Mesothelial cell of epicardium (in vitro differentiated cells): ENCODE results near the gene PRKG1. TPM values are rescaled to one million over a fixed set of nuclear protein-coding genes. Genes with fewer than 3 reads are reported as not detected.

ENCODE experiments used
- DNase-seq, 2 experiments: peaks; one replicate each; pipeline ENCODE4 v3.0.0; 2021; ENCODE audit warnings: low spot score in 2 of 2; ENCODE audit not compliant: unreplicated experiment in 2 of 2
- H3K27ac Mint-ChIP-seq: 2 replicates; pipeline ENCODE4 v1.8.0; 2021; ENCODE audit warnings: mixed read lengths
- H3K27me3 Mint-ChIP-seq: 2 replicates; pipeline ENCODE4 v1.8.0; 2021; ENCODE audit warnings: low read depth, mixed read lengths
- H3K36me3 Mint-ChIP-seq: 2 replicates; pipeline ENCODE4 v1.8.0; 2021; ENCODE audit warnings: mixed read lengths
- H3K4me1 Mint-ChIP-seq: 2 replicates; pipeline ENCODE4 v1.8.0; 2021; ENCODE audit warnings: mixed read lengths
- H3K4me3 Mint-ChIP-seq: 2 replicates; pipeline ENCODE4 v1.8.0; 2021; ENCODE audit warnings: mild to moderate bottlenecking, moderate library complexity, mixed read lengths
- H3K9me3 Mint-ChIP-seq: 2 replicates; pipeline ENCODE4 v1.8.0; 2021; ENCODE audit warnings: mixed read lengths
- total RNA-seq: library from RNA; stranded (reverse); gene quantifications from 3 replicates; pipeline ENCODE4 v1.2.1, GENCODE V29; 2021
- TF ChIP-seq, protein P1 (sequence below): fragments of 200-600 bp; sonication (generic); IDR thresholded peaks from one replicate; pipeline ENCODE4 v1.5.0; 2021; ENCODE audit warnings: antibody characterized with exemption; ENCODE audit not compliant: unreplicated experiment

The PRKG1 gene
- total RNA-seq, 1 donor from 2014 or later: 37.0 TPM

DNA sequence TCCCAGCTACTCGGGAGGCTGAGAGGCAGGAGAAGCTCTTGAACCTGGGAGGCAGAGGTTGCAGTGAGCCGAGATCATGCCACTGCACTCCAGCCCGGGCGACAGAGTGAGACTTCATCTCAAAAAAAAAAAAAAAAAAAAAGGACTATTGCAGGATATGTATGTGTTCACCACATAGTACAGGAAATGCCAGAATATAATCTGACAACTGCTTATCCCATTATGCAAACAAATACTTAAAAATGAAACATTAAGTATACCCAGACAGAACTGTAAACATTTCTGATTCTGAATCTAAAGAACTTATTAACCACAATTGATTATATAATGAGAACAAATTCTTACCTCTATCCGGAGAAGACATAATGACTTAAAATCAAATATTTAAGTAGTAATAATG is 1258.5 kb downstream of the PRKG1 start:
- Mint-ChIP-seq H3K27ac (no peak overlapping the region), H3K27me3 (peaks cover 2% of the 10 kb centered on the region), H3K4me3 (no peak overlapping the region), H3K36me3 (no peaks in the 10 kb centered on the region), H3K4me1 (no peaks in the 10 kb centered on the region), H3K9me3 (no peaks in the 10 kb centered on the region)
- no peak for DNase-seq
- TF ChIP-seq, protein P1, sequence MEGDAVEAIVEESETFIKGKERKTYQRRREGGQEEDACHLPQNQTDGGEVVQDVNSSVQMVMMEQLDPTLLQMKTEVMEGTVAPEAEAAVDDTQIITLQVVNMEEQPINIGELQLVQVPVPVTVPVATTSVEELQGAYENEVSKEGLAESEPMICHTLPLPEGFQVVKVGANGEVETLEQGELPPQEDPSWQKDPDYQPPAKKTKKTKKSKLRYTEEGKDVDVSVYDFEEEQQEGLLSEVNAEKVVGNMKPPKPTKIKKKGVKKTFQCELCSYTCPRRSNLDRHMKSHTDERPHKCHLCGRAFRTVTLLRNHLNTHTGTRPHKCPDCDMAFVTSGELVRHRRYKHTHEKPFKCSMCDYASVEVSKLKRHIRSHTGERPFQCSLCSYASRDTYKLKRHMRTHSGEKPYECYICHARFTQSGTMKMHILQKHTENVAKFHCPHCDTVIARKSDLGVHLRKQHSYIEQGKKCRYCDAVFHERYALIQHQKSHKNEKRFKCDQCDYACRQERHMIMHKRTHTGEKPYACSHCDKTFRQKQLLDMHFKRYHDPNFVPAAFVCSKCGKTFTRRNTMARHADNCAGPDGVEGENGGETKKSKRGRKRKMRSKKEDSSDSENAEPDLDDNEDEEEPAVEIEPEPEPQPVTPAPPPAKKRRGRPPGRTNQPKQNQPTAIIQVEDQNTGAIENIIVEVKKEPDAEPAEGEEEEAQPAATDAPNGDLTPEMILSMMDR: no peak

DNA sequence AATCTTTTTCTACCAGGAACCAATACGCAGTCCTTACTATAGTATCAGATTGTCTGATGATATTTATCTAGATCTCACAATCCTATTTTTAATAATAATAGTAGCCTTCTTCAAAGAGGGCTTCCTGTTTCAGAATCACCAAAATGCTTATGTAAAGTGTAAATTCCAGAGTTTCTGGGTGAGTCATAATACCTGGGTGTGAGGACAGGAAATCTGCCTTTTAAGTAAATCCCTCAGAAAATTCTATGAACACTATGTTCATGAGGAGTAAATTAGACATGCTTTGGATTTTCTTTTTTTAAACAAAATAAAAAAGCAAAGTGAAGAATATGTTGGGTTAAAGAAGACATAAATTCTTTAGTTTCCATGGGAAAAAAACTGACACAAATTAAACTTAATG is 1260.3 kb downstream of the PRKG1 start:
- DNase-seq: no peak
- H3K4me3 Mint-ChIP-seq: no peak overlapping the region
- H3K9me3 Mint-ChIP-seq: no peaks in the 10 kb centered on the region
- peaks cover 9% of the 10 kb centered on the region for H3K27me3 Mint-ChIP-seq
- no peak overlapping the region for H3K27ac Mint-ChIP-seq
- TF ChIP-seq, protein P1: no peak
- no peaks in the 10 kb centered on the region for H3K4me1 Mint-ChIP-seq
- H3K36me3 Mint-ChIP-seq: no peaks in the 10 kb centered on the region

DNA sequence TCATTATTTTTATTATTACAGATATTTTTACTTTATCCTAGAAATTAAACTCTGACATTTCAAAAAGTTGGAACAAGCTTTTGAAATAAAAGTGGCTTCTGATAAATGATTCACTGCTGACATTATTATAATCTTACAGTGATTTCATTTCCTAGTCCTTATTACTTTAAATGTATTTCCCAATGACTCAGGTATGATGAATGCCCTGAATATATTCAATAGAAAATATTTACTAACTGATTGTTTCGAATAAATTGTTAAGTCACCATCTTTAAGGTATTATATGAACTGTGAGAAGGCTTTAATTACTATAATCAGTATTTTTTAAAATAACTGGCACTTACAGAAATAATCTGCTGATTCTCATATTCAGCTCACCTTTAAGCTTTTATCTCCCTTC is 1261.4 kb downstream of the PRKG1 start:
- H3K27ac Mint-ChIP-seq: no peak overlapping the region
- no peaks in the 10 kb centered on the region for H3K4me1 Mint-ChIP-seq
- TF ChIP-seq, protein P1: no peak
- no peaks in the 10 kb centered on the region for H3K9me3 Mint-ChIP-seq
- H3K27me3 Mint-ChIP-seq: peaks cover 9% of the 10 kb centered on the region
- no peaks in the 10 kb centered on the region for H3K36me3 Mint-ChIP-seq
- H3K4me3 Mint-ChIP-seq: no peak overlapping the region
- DNase-seq: no peak

DNA sequence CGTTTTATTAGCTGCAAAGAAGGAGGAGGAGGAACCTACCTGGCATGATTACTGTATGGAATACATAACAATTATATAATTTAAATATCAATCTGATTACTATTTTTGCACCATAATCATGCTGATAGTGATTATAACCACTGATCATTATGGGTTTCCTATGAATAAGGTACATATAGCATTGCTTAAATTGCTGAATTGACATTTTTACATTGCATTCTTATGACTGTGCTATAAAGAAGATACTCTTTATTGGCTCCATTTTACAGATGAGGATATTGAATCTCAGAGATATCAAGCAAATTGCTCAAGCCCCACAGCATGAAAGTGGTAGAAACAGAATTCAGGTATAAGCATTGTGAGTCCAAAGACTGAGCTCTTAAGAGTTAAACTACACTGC is 1262.9 kb downstream of the PRKG1 start:
- peaks cover 9% of the 10 kb centered on the region for H3K27me3 Mint-ChIP-seq
- no peaks in the 10 kb centered on the region for H3K4me1 Mint-ChIP-seq
- DNase-seq: no peak
- TF ChIP-seq, protein P1: no peak
- H3K9me3 Mint-ChIP-seq: no peaks in the 10 kb centered on the region
- H3K4me3 Mint-ChIP-seq: no peak overlapping the region
- H3K36me3 Mint-ChIP-seq: no peaks in the 10 kb centered on the region
- no peak overlapping the region for H3K27ac Mint-ChIP-seq

DNA sequence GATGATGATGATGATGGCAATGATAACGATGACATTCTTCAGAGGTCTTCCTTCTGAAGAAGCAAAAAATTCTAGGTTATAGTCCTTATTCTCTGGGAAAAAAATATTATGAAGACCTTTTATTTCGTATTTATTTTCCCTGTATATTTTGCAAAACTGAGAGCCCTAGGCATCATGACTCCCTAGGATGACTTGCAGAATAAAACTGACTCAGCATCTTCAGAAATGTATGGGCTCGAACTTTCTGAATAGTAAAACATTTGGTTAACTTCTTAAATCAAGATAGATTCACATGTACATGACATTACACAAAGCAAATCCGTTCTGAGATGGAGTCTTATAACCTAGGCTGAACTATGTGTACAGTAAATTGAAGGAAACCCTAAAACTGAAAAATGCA is 1269.2 kb downstream of the PRKG1 start:
- TF ChIP-seq, protein P1: no peak

More for the DNA sequence above, 1269.2 kb downstream of the PRKG1 start:
- H3K27me3 Mint-ChIP-seq: peaks cover 2% of the 10 kb centered on the region
- DNase-seq: no peak
- H3K27ac Mint-ChIP-seq: no peak overlapping the region
- H3K4me1 Mint-ChIP-seq: no peaks in the 10 kb centered on the region
- no peaks in the 10 kb centered on the region for H3K36me3 Mint-ChIP-seq
- H3K9me3 Mint-ChIP-seq: no peaks in the 10 kb centered on the region
- H3K4me3 Mint-ChIP-seq: no peak overlapping the region
